ENCODE data around the gene CCNY. TPM values are rescaled to one million over a fixed set of nuclear protein-coding genes. Genes with fewer than 3 reads are reported as not detected.

CCNY gene
- total and polyA plus RNA-seq, 9 donors, result 48.0 to 99.6 (median 89.1) TPM

DNA sequence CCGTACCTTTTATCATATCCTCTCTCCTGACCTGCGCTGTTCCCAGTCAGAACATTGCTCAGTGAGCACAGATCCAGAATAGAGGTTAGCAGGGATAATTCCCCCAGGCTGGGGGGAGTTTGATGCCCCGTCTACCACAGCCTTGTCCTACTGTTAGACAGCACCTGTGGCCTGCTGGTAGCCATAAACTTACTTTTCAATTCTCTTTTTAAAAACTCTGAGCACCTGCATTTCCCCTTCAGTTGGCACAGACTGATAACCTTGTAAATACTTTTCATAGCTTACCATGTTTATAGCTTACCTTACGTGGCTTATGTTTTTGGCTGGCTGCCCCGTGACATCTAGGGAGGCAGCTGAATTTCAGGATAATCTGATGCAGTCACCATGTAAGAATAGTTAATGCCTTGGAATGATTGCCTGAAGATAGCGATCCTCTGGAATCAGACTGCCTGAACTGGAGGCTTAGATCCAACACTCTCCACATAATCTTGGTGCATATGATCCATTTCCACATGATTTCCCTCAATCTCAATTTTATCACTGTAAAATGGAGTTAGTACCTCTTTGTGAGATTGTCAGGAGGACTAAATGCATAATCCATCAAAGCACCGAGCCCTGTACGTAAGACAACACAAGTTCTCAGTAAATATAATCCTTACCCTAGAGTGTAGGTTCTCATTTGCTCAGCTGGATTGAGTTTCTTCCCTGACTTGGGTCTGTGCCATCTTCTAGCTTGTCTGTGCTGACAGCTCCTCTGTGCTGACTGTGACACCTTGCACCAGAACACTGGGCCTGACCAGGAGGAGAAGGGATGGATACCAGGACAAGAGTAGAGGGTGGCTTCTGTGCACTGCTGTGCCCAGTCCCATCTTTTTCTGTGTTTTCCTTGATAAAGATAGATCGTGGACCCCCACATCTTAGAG is 157.1 kb downstream of the CCNY start:
- no peaks in the 10 kb centered on the region for H3K9me3 ChIP-seq (replicated peaks; ENCODE audit: control insufficient read depth, low read depth, low read length)
- H3K27ac ChIP-seq (ENCODE audit: low read length), result peak overlapping the region; percentile 26

DNA sequence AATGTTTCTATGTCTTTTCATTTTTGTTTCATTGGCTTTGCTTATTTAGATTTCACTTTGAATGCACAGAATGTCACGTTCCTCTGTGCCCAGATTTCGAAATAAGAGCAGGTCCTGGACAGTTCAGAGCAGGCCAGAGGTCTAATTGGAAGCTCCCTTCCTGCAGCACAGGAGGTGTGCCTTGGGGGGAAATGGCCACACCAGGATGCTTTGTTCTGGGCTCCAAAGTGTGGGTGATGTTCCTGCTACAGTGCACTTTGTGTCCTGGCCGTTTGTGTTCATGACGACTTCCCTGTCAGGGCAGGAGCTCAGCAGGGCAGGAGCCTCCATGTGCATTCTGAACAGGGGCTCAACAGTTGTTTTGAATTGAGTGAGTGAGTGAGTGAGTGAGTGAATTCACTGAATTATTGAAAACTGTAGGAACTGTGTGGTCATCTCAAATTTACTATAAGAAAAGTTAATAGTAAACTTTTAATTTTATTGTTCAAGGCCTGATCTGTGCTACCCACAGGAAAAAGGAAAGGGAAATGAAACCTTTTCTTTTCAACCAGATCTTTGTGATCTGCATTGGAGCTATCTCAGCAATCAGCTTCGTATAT is 159.3 kb downstream of the CCNY start:
- H3K27ac ChIP-seq (ENCODE audit: low read length), result no peak overlapping the region
- 65% methylated on average over 3 of the region's 5 CpGs for WGBS (ENCODE audit: insufficient coverage)
- peaks cover 17% of the 10 kb centered on the region for H3K4me1 ChIP-seq (ENCODE audit: control insufficient read depth, insufficient read depth, low read length)

More for the DNA sequence above, 157.1 kb downstream of the CCNY start:
- WGBS (ENCODE audit: insufficient coverage), result 70% methylated on average over 3 of the region's 9 CpGs
- Histone ChIP-seq H3K4me3 (ENCODE audit: low read length) (no peak overlapping the region), H3K27me3 (ENCODE audit: control insufficient read depth, insufficient read depth, low read length) (no peaks in the 10 kb centered on the region), H3K4me1 (ENCODE audit: control insufficient read depth, insufficient read depth, low read length) (peaks cover 17% of the 10 kb centered on the region), H3K36me3 (ENCODE audit: control insufficient read depth, insufficient read depth, low read length) (peaks cover 8% of the 10 kb centered on the region)
- peak; percentile 33 for DNase-seq

DNA sequence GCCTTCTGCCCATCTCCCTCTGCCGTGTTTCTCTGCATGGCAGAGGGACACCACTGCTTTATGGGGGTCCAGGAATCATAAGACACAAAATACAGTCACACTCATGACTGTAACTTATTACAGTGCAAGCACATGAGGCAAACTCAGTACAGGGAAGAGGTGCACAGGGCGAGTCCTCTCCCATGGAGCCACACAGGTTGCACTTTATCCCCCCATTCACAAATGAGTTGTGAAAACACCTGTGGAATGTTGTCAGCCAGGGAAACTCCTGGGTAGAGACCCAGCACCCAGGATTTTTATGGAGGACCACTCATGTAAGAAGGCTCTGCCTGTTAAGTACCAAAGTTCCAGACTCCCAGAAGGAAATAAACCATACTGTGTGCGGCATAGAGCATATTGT is 161.6 kb downstream of the CCNY start:
- peaks cover 13% of the 10 kb centered on the region for H3K4me1 ChIP-seq (ENCODE audit: control insufficient read depth, insufficient read depth, low read length)
- H3K27ac ChIP-seq (ENCODE audit: low read length), result no peak overlapping the region
- H3K4me3 ChIP-seq (ENCODE audit: low read length), result no peak overlapping the region
- no peaks in the 10 kb centered on the region for H3K9me3 ChIP-seq (replicated peaks; ENCODE audit: control insufficient read depth, low read depth, low read length)
- DNase-seq, result no peak
- no CpG with 5 or more reads among the region's 3 CpGs for WGBS (ENCODE audit: insufficient coverage)
- no peaks in the 10 kb centered on the region for H3K27me3 ChIP-seq (ENCODE audit: control insufficient read depth, insufficient read depth, low read length)
- H3K36me3 ChIP-seq (ENCODE audit: control insufficient read depth, insufficient read depth, low read length), result peaks cover 2% of the 10 kb centered on the region

More for the DNA sequence above, 159.3 kb downstream of the CCNY start:
- Histone ChIP-seq H3K4me3 (ENCODE audit: low read length) (no peak overlapping the region), H3K27me3 (ENCODE audit: control insufficient read depth, insufficient read depth, low read length) (no peaks in the 10 kb centered on the region), H3K9me3 (replicated peaks; ENCODE audit: control insufficient read depth, low read depth, low read length) (no peaks in the 10 kb centered on the region), H3K36me3 (ENCODE audit: control insufficient read depth, insufficient read depth, low read length) (peaks cover 4% of the 10 kb centered on the region)
- DNase-seq, result no peak

DNA sequence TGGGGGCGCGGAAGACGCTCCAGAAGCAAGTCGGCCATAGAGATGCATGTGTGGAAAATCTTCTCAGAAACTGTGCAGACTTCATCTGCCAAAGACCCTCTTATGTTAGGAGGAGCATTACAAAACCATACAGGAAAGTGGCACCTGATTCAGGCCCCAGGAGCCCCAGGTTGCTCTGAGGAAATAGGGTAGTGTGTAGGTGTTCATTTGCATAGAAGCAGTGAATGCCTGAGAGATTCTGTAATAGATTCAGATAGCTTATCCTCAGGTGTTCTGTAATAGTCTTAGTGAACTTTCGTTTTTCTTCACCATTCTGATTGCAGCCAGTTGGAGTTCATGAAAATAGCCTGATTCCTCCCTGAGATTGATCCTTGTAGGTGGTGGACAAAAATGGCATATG is 162.4 kb downstream of the CCNY start:
- no peak overlapping the region for H3K4me3 ChIP-seq (ENCODE audit: low read length)
- H3K4me1 ChIP-seq (ENCODE audit: control insufficient read depth, insufficient read depth, low read length), result peaks cover 6% of the 10 kb centered on the region
- WGBS (ENCODE audit: insufficient coverage), result 100% methylated on average over 5 of the region's 5 CpGs
- no peaks in the 10 kb centered on the region for H3K9me3 ChIP-seq (replicated peaks; ENCODE audit: control insufficient read depth, low read depth, low read length)
- no peak for DNase-seq
- no peak overlapping the region for H3K27ac ChIP-seq (ENCODE audit: low read length)
- H3K36me3 ChIP-seq (ENCODE audit: control insufficient read depth, insufficient read depth, low read length), result peaks cover 2% of the 10 kb centered on the region
- no peaks in the 10 kb centered on the region for H3K27me3 ChIP-seq (ENCODE audit: control insufficient read depth, insufficient read depth, low read length)

DNA sequence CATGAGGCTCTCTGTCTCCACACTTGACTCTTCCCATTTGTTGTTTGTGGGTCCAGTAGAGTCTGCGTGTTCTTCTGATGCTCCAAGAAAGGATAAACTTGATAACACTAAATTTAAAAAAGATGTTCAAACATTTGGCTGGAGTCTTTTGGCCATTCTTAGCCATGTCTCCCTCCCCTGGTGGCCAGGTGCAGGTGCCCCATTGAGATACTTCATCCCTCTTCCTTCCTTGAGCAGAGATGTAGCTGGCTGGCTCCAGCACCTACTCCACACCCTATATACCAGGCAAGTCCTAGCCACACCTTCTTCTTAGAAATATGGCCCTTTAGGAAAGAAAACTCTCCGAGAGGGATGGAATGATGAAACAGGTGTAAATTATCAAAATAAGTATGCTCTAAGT is 165.6 kb downstream of the CCNY start:
- no peak for DNase-seq
- WGBS (ENCODE audit: insufficient coverage), result no CpG with 5 or more reads among the region's 2 CpGs

DNA sequence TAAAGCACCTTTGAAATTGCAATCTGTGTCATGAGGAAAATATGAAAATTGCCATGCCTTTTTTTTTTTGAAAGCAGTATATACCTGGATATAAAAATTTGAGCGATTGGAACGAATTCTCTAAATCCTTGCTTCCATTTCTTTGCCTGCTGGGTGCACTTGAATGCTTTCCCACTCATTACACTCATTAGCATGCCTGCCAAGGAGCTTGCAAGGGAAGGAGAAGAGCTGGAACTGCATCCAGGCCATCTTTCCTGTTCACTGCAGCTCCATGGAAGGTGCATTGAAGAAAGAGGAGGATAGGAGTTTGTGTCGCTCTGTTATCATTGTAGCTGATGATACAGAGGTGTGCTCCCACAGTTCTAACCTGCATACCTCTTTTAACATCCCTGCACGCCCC is 166.4 kb downstream of the CCNY start:
- no peak for DNase-seq
- Histone ChIP-seq H3K4me3 (ENCODE audit: low read length) (no peak overlapping the region), H3K27ac (ENCODE audit: low read length) (no peak overlapping the region), H3K9me3 (replicated peaks; ENCODE audit: control insufficient read depth, low read depth, low read length) (no peaks in the 10 kb centered on the region), H3K27me3 (ENCODE audit: control insufficient read depth, insufficient read depth, low read length) (no peaks in the 10 kb centered on the region), H3K4me1 (ENCODE audit: control insufficient read depth, insufficient read depth, low read length) (no peaks in the 10 kb centered on the region), H3K36me3 (ENCODE audit: control insufficient read depth, insufficient read depth, low read length) (peaks cover 4% of the 10 kb centered on the region)
- WGBS (ENCODE audit: insufficient coverage), result no CpG with 5 or more reads among the region's 4 CpGs

More for the DNA sequence above, 165.6 kb downstream of the CCNY start:
- Histone ChIP-seq H3K9me3 (replicated peaks; ENCODE audit: control insufficient read depth, low read depth, low read length) (no peaks in the 10 kb centered on the region), H3K4me3 (ENCODE audit: low read length) (no peak overlapping the region), H3K27ac (ENCODE audit: low read length) (no peak overlapping the region), H3K27me3 (ENCODE audit: control insufficient read depth, insufficient read depth, low read length) (no peaks in the 10 kb centered on the region), H3K4me1 (ENCODE audit: control insufficient read depth, insufficient read depth, low read length) (no peaks in the 10 kb centered on the region), H3K36me3 (ENCODE audit: control insufficient read depth, insufficient read depth, low read length) (peaks cover 4% of the 10 kb centered on the region)

DNA sequence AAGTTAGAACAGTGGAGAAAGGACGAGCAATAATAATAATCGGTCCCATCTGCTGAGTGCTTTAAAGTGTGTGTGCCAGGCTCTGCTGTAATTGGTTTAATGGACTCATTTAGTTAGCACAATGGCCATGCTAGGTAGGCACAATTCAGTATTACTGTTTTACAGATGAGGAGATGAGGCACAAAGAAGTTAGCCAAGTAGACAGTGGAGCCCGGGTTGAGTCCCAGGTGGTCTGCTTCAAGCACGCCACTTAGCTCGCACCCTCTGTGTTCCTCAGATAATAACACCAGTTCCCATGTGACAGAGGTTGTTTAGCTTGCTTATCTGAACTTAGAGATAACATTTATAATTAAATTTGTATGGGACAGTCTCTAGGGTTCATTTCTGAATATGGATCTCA is 167.3 kb downstream of the CCNY start:
- Histone ChIP-seq H3K27me3 (ENCODE audit: control insufficient read depth, insufficient read depth, low read length) (no peaks in the 10 kb centered on the region), H3K9me3 (replicated peaks; ENCODE audit: control insufficient read depth, low read depth, low read length) (no peaks in the 10 kb centered on the region), H3K4me1 (ENCODE audit: control insufficient read depth, insufficient read depth, low read length) (no peaks in the 10 kb centered on the region), H3K36me3 (ENCODE audit: control insufficient read depth, insufficient read depth, low read length) (peaks cover 4% of the 10 kb centered on the region), H3K27ac (ENCODE audit: low read length) (no peak overlapping the region), H3K4me3 (ENCODE audit: low read length) (no peak overlapping the region)
- whole genome bisulfite sequencing (ENCODE audit: insufficient coverage), result 82% methylated on average over 2 of the region's 5 CpGs
- no peak for DNase-seq

DNA sequence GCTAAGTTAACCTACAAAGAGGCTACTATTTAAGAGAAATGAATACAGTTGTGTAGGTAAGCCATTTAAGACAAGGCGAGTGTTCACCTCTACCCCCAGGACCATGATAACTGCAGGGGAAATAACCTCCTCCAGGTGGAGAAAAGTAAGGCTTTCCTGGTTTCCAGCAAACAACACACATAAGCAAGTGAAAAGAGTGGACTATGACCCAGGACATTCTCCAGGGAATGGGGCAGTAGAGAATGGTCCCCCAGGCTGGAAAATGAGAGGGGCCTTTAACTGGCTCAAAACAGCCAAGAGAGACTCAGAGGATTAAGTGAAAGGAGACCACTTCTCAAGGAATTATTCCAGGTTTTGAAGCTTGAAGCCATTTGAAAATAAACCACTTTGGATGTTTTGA is 167.8 kb downstream of the CCNY start:
- Histone ChIP-seq H3K4me1 (ENCODE audit: control insufficient read depth, insufficient read depth, low read length) (no peaks in the 10 kb centered on the region), H3K36me3 (ENCODE audit: control insufficient read depth, insufficient read depth, low read length) (peaks cover 4% of the 10 kb centered on the region), H3K27me3 (ENCODE audit: control insufficient read depth, insufficient read depth, low read length) (no peaks in the 10 kb centered on the region), H3K27ac (ENCODE audit: low read length) (no peak overlapping the region), H3K4me3 (ENCODE audit: low read length) (no peak overlapping the region), H3K9me3 (replicated peaks; ENCODE audit: control insufficient read depth, low read depth, low read length) (no peaks in the 10 kb centered on the region)
- WGBS (ENCODE audit: insufficient coverage), result no CpG with 5 or more reads among the region's 1 CpG
- no peak for DNase-seq

DNA sequence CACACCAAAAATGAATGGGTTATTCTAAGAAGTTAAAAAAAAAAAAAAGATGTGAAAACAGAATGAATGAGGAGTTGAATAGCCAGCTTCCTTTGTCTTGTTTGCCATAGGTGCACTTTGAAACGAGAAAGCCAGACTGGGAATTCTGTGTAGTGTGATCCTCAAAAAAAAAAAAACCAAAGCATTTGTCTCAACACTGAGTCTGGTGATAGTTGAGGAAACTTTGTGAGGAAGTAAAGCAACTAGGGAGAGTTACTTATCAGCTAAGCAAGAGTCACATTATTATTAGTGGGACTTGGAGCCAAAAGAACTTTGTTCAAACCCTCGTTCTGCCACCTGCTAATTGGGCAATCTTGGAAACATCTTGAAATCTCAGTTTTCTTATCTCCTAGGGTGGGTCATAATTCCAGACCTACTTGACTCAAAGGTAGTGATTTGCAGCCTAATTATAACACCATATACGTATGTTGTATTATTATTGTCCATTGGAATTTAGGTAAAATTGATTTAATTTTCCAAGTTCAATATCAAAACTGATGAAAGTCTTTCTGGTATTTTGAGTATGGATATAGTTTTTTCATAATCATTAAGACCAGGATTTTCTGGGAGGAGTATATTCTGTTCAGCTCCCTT is 169.0 kb downstream of the CCNY start:
- peaks cover 4% of the 10 kb centered on the region for H3K36me3 ChIP-seq (ENCODE audit: control insufficient read depth, insufficient read depth, low read length)
- no peaks in the 10 kb centered on the region for H3K27me3 ChIP-seq (ENCODE audit: control insufficient read depth, insufficient read depth, low read length)
- no peak overlapping the region for H3K27ac ChIP-seq (ENCODE audit: low read length)
- 83% methylated on average over 1 of the region's 3 CpGs for WGBS (ENCODE audit: insufficient coverage)
- H3K4me3 ChIP-seq (ENCODE audit: low read length), result no peak overlapping the region
- no peaks in the 10 kb centered on the region for H3K4me1 ChIP-seq (ENCODE audit: control insufficient read depth, insufficient read depth, low read length)
- no peak for DNase-seq
- no peaks in the 10 kb centered on the region for H3K9me3 ChIP-seq (replicated peaks; ENCODE audit: control insufficient read depth, low read depth, low read length)

DNA sequence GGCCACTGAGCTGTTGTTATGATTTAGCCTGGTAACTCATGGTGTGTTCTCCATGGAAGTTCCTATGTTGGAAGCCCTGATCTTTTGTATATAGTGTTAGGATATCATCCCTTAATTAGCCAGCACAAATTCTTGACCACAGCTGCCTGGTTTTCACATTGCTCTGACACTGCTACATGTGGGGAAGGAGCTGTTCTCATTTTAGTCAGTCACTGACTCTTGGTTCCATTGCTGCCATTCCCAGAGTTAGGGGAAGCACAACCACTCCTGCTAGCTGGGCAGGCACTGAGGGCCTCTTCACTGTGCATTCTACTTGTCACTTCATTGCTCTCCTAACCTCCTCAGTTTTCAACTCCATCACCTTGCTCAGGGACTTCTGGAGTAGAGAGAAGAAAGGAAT is 170.4 kb downstream of the CCNY start:
- H3K27ac ChIP-seq (ENCODE audit: low read length), result no peak overlapping the region
- no peaks in the 10 kb centered on the region for H3K27me3 ChIP-seq (ENCODE audit: control insufficient read depth, insufficient read depth, low read length)
- no peaks in the 10 kb centered on the region for H3K9me3 ChIP-seq (replicated peaks; ENCODE audit: control insufficient read depth, low read depth, low read length)
- peaks cover 12% of the 10 kb centered on the region for H3K36me3 ChIP-seq (ENCODE audit: control insufficient read depth, insufficient read depth, low read length)
- DNase-seq, result no peak
- no peak overlapping the region for H3K4me3 ChIP-seq (ENCODE audit: low read length)
- H3K4me1 ChIP-seq (ENCODE audit: control insufficient read depth, insufficient read depth, low read length), result no peaks in the 10 kb centered on the region

All from muscle of leg (tissue), 11 donors.